ENCODE data around the gene ERVMER34-1.

DNA sequence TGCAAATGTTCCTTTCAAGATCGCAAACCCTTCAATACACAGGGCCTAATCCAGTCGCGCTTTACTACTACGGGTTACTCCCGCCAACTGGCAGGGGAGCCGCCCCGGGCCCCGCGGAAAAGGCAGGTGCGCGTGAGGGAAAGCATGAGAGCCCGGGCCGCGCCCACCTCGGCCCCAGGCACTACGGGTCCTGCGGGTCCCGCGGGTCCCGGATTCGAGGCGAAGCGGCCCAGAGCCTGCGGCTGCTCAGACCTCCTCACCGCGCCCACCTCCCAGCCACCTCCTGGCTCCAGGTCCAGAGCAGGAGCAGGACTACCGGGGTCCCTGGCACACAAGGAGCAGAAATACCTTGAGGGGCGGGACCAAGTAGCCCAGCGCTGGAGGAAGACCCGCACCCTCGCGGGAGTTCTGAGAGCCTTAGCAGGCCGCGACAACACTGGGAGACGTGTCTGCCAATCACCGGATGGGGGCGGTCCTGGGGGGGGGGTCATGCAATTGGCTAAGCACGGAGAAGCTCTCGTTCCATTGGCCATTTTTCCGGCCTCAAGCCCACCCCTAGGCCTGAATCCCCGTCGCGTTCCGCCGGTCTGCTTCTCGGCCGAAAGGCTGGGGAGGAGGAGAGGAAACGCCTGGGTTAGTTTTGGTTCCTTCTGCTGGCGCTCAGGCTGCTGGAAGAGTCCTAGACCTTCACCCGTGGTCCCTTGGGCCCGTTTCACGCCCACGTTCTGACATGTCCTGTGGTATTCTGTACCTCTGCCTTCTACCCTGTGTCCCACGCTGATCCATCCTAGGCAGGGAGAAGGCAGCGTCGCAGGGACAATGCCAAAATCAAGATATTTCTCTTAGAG lies 29.0 kb downstream of the ERVMER34-1 start:
- TF ChIP-seq ZNF274 (IDR thresholded peaks at IDR 0.05; ENCODE audit: low read depth, low read length) (no peak), SUZ12 (IDR thresholded peaks at IDR 0.05; ENCODE audit: extremely low read depth, insufficient read depth, insufficient read length) (no peak)

Measured in NT2/D1 (cell line).